Breast epithelium (tissue), 4 donors: ENCODE data around the gene ARHGAP44. TPM values are rescaled to one million over a fixed set of nuclear protein-coding genes. Genes with fewer than 3 reads are reported as not detected.

Source experiments
- DNase-seq, 2 donors: peaks; one replicate each; pipeline ENCODE4 v3.0.0-alpha.2; 2019; ENCODE audit warnings: low spot score in 2 of 2
- H3K27ac ChIP-seq, 2 donors: fragments of 200-600 bp; sonication (generic) in 1 of 2; one replicate each; pipeline ENCODE4 v1.5.1; 2016 to 2019; ENCODE audit warnings: mild to moderate bottlenecking in 1 of 2
- H3K27me3 ChIP-seq, 2 donors: fragments of 200-600 bp; sonication (generic) in 1 of 2; one replicate each; pipeline versions ENCODE4 v1.5.1 to v1.6.0; 2017 to 2019; ENCODE audit warnings: control low read depth in 1 of 2, mild to moderate bottlenecking in 1 of 2
- H3K36me3 ChIP-seq: fragments of 200-600 bp; one replicate; pipeline ENCODE4 v1.5.1; 2019
- H3K4me1 ChIP-seq, 2 donors: fragments of 200-600 bp; sonication (generic); one replicate each; pipeline ENCODE4 v1.5.1; 2016 to 2019; ENCODE audit warnings: control low read depth in 1 of 2
- H3K4me3 ChIP-seq, 3 donors: fragments of 200-600 bp; sonication (generic); 1 replicate in 2 of 3; 2 replicates in 1 of 3; pipeline ENCODE4 v1.5.1; 2016 to 2019; ENCODE audit warnings: mild to moderate bottlenecking in 3 of 3, moderate library complexity in 2 of 3
- H3K9me3 ChIP-seq, 2 donors: fragments of 200-600 bp; sonication (generic) in 1 of 2; one replicate each; pipeline ENCODE4 v1.5.1; 2016 to 2019; ENCODE audit warnings: control low read depth in 1 of 2
- CTCF ChIP-seq, 3 donors: fragments of 450-650 bp; IDR thresholded peaks; one replicate each; pipeline ENCODE4 v1.5.1; 2016 to 2017; ENCODE audit warnings: antibody characterized with exemption in 3 of 3, mild to moderate bottlenecking in 3 of 3, moderate library complexity in 3 of 3
- POLR2A ChIP-seq: fragments of 450-650 bp; IDR thresholded peaks from one replicate; pipeline ENCODE4 v1.6.1; 2016; ENCODE audit warnings: antibody characterized with exemption, mild to moderate bottlenecking, moderate library complexity
- POLR2AphosphoS5 ChIP-seq, 3 donors: sonication (generic); formaldehyde crosslinking; IDR thresholded peaks; one replicate each; pipeline ENCODE4 v1.6.1; 2017; ENCODE audit warnings: antibody characterized with exemption in 3 of 3
- intact Hi-C: fragments of 100-400 bp; cut with DNase I; formaldehyde crosslinking; loops from one replicate; pipeline ENCODE4 v1.15.1; 2023; ENCODE audit warnings: low total_unique reads
- total RNA-seq, 3 donors: library from RNA; depleted of rRNA; stranded (reverse); fragments of >200 nt; gene quantifications; one replicate each; pipeline ENCODE4 v1.1.0, GENCODE V29; 2016

ARHGAP44 gene
- total RNA-seq, 3 donors from 2014 or later: 2.4 to 13.0 (median 4.9) TPM

DNA sequence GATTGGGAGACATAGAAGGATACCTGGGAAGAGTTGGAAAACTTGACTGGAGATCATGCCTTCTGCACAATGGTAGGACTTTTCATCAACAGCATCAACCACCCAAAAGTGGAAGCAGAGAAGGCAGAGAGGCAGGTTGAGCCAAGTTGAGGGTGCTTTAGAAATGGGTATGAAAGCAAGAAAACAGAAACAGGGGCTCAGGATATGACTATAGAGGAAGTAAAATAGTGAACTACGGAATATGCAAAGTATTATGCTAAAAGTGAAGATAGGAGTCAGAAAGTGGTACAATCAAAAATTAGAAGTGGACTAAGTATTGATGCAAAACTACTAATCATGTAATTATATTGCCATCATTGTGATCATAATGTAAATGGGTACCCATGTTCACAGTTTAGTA lies 16.1 kb upstream of the ARHGAP44 start:
- TF ChIP-seq POLR2AphosphoS5 (IDR thresholded peaks at IDR 0.05): no peak
- TF ChIP-seq CTCF (IDR thresholded peaks at IDR 0.05): no peak
- no peak for TF ChIP-seq POLR2A
- no peak for DNase-seq
- H3K27ac ChIP-seq: no peak overlapping the region
- intact Hi-C loops: no loop called here
- no peaks in the 10 kb centered on the region for H3K27me3 ChIP-seq
- no peaks in the 10 kb centered on the region for H3K9me3 ChIP-seq
- H3K36me3 ChIP-seq: no peaks in the 10 kb centered on the region
- no peak overlapping the region for H3K4me3 ChIP-seq
- H3K4me1 ChIP-seq: no peaks in the 10 kb centered on the region

- intact Hi-C loops: loop anchor here (5.0 kb wide), 1 partner anchor 703 kb away; no protein-coding TSS in a partner anchor
- H3K4me3 ChIP-seq: peak overlapping the region; percentile 62 to 81 (median 68)
- no peak for DNase-seq
- TF ChIP-seq CTCF (IDR thresholded peaks at IDR 0.05) (no peak), POLR2AphosphoS5 (IDR thresholded peaks at IDR 0.05) (no peak), POLR2A (no peak)
- H3K9me3 ChIP-seq: no peaks in the 10 kb centered on the region
- peaks cover 0 to 4% of the 10 kb centered on the region in 2 donors for H3K27me3 ChIP-seq
- no peaks in the 10 kb centered on the region for H3K36me3 ChIP-seq
- H3K27ac ChIP-seq: peak overlapping the region in 1 of 2 donors; percentile 55
- H3K4me1 ChIP-seq: no peaks in the 10 kb centered on the region
Measured at GRCh38 chr17:12789075-12789480, 220 bp upstream of the ARHGAP44 start.

- Histone ChIP-seq H3K36me3 (no peaks in the 10 kb centered on the region), H3K27me3 (peaks cover 0 to 4% of the 10 kb centered on the region in 2 donors), H3K9me3 (no peaks in the 10 kb centered on the region), H3K4me3 (peak overlapping the region; percentile 62 to 81 (median 68)), H3K27ac (no peak overlapping the region), H3K4me1 (no peaks in the 10 kb centered on the region)
- no peak for DNase-seq
- intact Hi-C loops: no loop called here
- TF ChIP-seq POLR2A (no peak), CTCF (IDR thresholded peaks at IDR 0.05) (no peak), POLR2AphosphoS5 (IDR thresholded peaks at IDR 0.05) (no peak)
Measured at GRCh38 chr17:12790249-12791106, 1.2 kb downstream of the ARHGAP44 start.

DNA sequence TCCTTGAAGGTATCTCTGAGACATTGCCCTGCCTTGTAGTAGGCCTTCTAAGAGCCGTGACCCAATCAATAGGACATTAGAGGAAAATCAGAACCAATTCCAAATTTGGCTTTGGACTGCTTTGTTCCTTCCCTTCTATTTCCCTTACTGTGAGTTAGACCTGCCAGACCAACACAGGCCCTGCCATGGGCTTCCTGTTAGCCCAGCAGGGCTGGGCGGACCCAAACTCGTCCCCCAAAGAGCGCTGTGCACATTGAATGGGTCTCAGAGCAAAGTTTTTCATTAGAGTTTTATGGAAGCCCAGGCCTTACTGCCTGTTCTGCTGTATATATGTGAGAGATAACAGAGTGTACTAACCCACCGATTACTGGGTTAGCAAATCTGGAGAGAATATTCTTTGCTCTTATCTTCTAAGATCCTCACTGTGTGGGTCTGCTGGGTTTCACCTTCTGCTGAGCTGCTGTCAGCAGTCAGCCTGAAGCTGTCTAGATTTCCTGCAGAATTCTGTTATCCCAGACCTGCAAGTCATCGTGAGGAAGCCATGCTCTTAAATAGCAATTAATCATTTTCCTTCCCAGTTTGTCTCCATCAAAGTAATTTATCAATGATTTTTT lies 5.7 kb downstream of the ARHGAP44 start:
- intact Hi-C loops: no loop called here
- DNase-seq: no peak
- H3K36me3 ChIP-seq: no peaks in the 10 kb centered on the region
- H3K27me3 ChIP-seq: no peaks in the 10 kb centered on the region
- H3K9me3 ChIP-seq: no peaks in the 10 kb centered on the region
- H3K4me3 ChIP-seq: no peak overlapping the region
- no peaks in the 10 kb centered on the region for H3K4me1 ChIP-seq
- no peak overlapping the region for H3K27ac ChIP-seq
- TF ChIP-seq POLR2AphosphoS5 (IDR thresholded peaks at IDR 0.05): no peak
- TF ChIP-seq CTCF (IDR thresholded peaks at IDR 0.05): no peak
- TF ChIP-seq POLR2A: no peak

DNA sequence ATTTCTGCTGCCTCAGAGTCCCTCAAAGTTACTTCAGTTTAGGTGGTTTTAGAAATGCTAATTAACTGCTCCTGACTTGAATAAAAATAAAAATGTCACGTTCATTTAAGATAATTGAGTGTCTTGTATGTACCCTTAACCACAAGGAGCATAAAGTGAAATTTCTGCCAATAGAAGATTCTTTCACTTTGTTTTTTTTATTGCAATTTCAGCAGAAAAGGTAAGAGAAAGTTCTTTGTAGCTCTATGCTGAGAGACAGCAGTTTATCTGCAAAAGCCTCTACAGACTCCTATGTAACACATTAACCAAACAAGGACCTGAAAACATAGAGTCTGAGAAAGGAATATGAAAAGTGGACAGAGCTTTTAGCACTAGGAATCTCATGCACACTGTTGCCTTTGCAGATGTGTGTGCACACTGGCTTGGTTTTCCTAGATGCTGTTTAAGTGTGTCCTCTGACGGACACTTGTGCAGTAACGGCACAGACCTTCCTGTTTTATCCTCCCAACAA lies 11.6 kb downstream of the ARHGAP44 start:
- no peak for DNase-seq
- TF ChIP-seq POLR2A (no peak), POLR2AphosphoS5 (IDR thresholded peaks at IDR 0.05) (no peak), CTCF (IDR thresholded peaks at IDR 0.05) (no peak)
- intact Hi-C loops: no loop called here
- Histone ChIP-seq H3K4me3 (no peak overlapping the region), H3K4me1 (no peaks in the 10 kb centered on the region), H3K27ac (no peak overlapping the region), H3K36me3 (no peaks in the 10 kb centered on the region), H3K9me3 (no peaks in the 10 kb centered on the region), H3K27me3 (no peaks in the 10 kb centered on the region)
